ENCODE measurements around the gene PHLPP2.
A peak's percentile ranks its signal among the peaks of the same experiment; 100 is the strongest.

PHLPP2 gene

GRCh38 chr16:71724320-71724751, at the start of gene PHLPP2:
Gene PHLPP2 (minus strand): TSS chr16:71724701. CDS start chr16:71714795, 9,906 bp downstream.
- no peak for DNase-seq

GRCh38 chr16:71771571-71771970, 47.1 kb upstream of the PHLPP2 start:
- no peak for DNase-seq

GRCh38 chr16:71769222-71769621, 44.7 kb upstream of the PHLPP2 start:
- no peak for DNase-seq

GRCh38 chr16:71767060-71767900, 42.8 kb upstream of the PHLPP2 start:
- no peak for DNase-seq

DNA sequence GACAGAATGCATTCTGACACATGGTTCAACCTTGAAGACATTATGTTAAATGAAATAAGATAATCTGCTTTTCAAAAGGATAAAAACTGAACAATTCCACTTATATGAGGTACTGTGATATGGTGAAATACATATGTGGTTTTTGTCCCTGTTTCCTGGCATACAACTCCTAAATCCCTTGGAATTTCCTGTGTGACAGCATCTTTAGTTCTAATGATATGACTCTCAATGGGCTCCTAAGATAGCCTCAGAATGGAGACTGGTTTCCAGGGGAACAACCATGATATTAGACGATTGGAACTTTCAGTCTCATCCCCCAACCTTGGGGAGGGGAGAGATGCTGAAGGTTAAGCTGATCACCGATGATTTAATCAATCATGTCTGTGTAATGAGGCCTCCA, 37.7 kb upstream of the PHLPP2 start:
- DNase-seq, result no peak

- DNase-seq, result no peak
Observed at GRCh38 chr16:71761097-71761496, 36.6 kb upstream of the PHLPP2 start.

DNA sequence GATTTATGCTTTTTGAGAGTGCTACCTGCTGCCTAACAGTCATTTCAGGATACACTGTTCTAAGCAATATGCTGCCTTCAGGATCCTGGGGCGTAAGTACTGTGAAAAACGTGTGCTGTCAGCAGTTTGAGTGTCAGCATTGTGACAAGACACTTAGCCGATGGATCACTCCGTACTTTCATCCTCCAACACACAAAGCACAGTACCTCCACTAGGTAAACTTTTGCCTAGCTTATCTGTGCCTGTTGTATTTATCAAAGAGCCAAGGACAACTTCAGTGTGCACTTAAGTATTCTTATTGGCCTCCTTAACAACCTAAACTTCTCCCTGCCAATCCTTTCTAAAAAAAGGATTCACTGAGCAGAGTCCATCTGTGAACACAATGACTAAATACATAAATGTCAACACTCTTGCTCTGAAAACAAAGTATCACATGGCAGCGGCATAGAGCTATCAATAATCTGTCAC, 33.8 kb upstream of the PHLPP2 start:
- no peak for DNase-seq

GRCh38 chr16:71754652-71755051, 30.2 kb upstream of the PHLPP2 start:
- no peak for DNase-seq

DNA sequence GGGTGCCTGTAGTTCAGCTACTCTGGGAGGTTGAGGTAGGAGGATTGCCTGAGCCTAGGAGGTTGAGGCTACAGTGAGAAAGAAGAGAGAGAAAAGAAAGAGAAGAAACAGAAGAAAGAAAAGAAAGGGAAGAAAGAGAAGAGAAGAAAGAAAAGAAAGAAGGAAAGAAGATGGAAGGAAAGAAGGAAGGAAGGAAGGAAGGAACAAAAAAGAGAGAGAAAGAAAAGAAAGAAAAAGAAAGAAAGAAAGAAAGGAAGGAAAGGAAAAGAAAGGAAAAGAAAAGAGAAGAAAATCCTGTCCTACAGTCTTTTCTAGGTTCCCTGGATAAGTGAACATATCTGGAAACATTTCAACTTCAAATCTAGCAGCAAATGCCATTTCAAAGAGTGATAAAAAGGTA, 29.6 kb upstream of the PHLPP2 start:
- DNase-seq, result no peak

GRCh38 chr16:71748226-71748625, 23.7 kb upstream of the PHLPP2 start:
- DNase-seq, result no peak

- DNase-seq, result no peak
Observed at GRCh38 chr16:71746442-71747046, 22.0 kb upstream of the PHLPP2 start.

DNA sequence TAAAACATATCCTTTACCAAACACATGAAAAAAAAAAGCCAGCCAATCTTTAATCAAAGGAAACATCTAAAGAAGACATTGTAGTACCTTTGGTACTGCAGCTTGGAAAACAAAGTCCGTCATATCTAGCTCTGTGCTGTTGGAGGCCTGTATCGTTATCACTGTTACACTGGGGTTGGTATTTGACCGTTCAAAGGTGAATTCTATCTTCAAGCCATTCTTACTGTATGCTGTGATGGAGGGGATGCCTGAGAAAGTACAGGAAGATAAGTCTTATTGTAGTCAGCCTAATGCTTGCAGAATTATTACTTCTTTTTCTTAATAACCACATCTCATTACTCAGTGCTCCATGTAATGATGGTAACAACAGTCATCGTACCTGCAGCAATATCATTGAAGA, 14.4 kb upstream of the PHLPP2 start:
- DNase-seq, result no peak

DNA sequence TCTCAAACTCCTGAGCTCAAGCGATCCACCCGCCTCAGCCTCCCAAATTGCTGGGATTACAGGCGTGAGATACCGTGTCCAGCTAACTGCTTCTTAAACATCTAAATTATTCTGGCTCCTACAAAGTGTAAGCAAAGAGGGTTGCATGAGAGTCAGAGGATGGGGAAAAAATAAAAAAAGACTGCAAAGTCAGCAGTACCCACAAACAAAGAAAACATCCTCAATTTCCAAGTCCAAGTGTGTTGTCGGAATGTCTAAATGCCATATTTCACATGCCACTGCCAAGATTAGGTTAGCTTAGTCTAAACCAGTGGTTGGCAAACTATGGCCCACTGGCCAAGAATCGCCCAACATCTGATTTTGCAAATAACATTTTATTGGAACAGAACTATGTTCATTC, 13.0 kb upstream of the PHLPP2 start:
- DNase-seq, result no peak

DNA sequence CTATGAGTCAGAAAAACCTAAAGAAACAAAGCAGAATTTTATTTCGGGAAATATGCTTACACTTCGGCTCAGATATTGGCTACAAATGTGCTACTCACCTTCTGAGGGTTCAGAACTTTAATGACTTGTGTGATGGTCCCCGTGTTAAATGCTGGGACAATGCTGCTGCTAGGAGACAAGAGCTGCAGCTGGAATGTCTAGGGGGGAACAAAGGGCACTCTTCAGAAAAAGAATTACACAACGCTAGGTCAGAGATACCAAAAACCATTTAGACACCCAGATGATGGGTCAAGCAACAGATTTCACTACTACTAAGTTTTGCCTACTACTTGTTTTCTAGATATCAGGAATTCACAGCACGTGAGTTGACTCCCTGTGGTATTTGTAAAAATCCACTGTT, 10.0 kb upstream of the PHLPP2 start:
- DNase-seq, result no peak

GRCh38 chr16:71732587-71732986, 8.1 kb upstream of the PHLPP2 start:
- DNase-seq, result no peak

GRCh38 chr16:71727551-71728324, 3.2 kb upstream of the PHLPP2 start:
- DNase-seq, result no peak

DNA sequence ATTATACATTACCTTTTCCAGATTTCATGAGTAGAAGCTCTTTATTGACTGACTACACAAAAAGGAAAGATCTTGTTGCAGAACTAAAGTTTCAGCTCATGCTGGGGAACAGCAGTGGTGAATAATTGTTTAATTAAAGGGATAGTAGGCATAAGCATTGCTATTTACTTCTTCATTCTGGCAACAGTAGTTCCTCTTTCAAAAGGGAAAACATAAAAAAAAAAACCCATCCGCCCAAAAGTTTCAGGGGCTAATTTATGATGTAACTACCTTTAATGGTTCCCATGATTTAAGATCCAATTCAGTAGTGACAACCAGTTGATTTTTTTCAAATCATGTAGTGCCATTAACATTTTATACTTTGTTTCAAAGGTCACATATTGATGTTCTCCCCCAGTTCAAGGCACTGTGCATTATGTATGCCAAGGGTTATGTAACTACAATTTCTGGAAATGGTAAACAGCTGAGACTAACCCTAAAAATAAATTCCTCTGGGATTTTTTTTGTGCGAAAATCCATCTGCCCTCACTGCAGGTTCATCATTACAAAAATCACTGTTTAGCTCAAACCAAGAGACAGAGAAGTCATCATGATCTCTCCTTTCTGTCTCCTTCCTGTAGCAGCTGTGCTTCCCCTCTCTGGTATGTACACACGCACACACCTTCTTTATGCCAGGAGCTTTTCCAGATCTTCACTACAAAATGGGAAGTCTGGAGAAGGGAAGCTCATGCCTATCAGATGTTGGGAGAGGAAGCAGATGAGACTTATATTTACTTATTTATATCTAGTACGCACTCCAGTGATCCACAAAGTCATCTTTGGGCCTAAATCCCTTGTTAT, 2.2 kb upstream of the PHLPP2 start:
- DNase-seq, result no peak

- DNase-seq, result peak; percentile 81
Observed at GRCh38 chr16:71723537-71724319, 773 bp downstream of the PHLPP2 start.

GRCh38 chr16:71722801-71723536, 1.5 kb downstream of the PHLPP2 start:
- DNase-seq, result peak; percentile 56

- no peak for DNase-seq
Observed at GRCh38 chr16:71721066-71721740, 3.3 kb downstream of the PHLPP2 start.

All from activated naive CD4-positive, alpha-beta T cell treated with anti-CD3 and anti-CD28 coated beads, Interleukin-2, amount 50 U/mL, for 16 hours (primary cell).